HCT116 (cell line): ENCODE results near the gene DDX56.

Source experiments
- CEBPB ChIP-seq: IDR thresholded peaks from 2 replicates; pipeline ENCODE4 v1.6.1; 2012; ENCODE audit warnings: low read depth
- CTCF ChIP-seq, 3 experiments: fragments of 200-600 bp in 1 of 3; sonication (generic) in 1 of 3; IDR thresholded peaks in 2 of 3; conservative IDR thresholded peaks in 1 of 3; 2 replicates each; pipeline ENCODE4 v1.5.1; 2012 to 2017; ENCODE audit warnings: low read depth in 2 of 3, low read length in 2 of 3, antibody characterized with exemption in 1 of 3, borderline replicate concordance in 1 of 3, control low read depth in 1 of 3, mild to moderate bottlenecking in 1 of 3, mixed read lengths in 1 of 3, mixed run types in 1 of 3, moderate library complexity in 1 of 3; ENCODE audit not compliant: insufficient read depth in 1 of 3
- FOSL1 ChIP-seq: IDR thresholded peaks from 2 replicates; pipeline ENCODE4 v1.6.1; 2012; ENCODE audit warnings: low read depth
- JUND ChIP-seq: IDR thresholded peaks from 2 replicates; pipeline ENCODE4 v1.6.1; 2012
- POLR2A ChIP-seq: IDR thresholded peaks from 2 replicates; pipeline ENCODE4 v1.7.0; 2011; ENCODE audit warnings: borderline replicate concordance; ENCODE audit not compliant: insufficient read depth, insufficient read length; ENCODE audit errors: extremely low read depth

GRCh38 chr7:44587843-44588711 is 14.4 kb upstream of the DDX56 start:
- TF ChIP-seq CTCF (IDR thresholded peaks at IDR 0.05 in 2 of 3, conservative IDR thresholded peaks at IDR 0.05 in 1 of 3; ENCODE audit: borderline replicate concordance in 1 of 3, insufficient read depth in 1 of 3, low read depth in 2 of 3, low read length in 2 of 3) (peak; percentile 58 to 85 (median 79)), CEBPB (no peak), FOSL1 (no peak), POLR2A (no peak), JUND (no peak)
